ENCODE measurements around the gene CAMK1D. TPM values are rescaled to one million over a fixed set of nuclear protein-coding genes. Genes with fewer than 3 reads are reported as not detected.

The CAMK1D gene
- total and polyA plus RNA-seq, 2 of the 4 experiments (the other 2 are of a cell fraction) = 5.0 to 5.3 TPM

DNA sequence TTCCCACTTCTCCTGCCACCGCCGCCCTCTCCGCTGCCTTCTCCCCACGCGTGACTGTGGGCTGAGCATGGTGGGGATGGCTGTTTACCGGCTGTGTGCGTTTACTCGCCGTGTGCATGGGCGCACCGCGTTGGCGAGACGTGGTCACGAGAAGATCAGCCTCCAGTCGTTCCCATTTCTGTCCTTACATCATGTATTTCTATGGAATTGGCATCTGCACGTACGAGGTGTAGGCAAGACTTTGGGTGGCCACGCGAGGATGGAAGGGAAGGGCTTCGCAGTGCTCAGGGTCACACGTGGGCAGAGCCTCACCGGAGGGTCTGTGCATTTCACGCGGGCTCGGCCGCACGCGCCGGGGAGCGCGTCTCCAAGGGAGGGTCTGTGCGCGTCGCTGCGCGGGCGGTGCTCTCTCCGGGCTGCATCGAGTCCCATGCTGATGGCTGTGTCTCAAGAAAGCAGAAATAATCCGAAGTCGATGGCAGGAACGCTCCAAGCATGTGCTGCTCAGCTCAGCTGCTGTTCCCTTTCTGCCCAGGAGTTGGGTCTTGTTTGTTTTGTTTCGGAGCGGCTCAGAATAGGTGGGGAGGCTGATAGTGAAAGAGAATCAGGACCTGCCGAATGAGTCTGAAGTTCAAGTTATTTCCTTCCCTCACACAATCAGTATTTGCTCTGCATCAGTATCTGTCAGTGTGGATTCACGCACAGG, 973 bp downstream of the CAMK1D start:
- H4K8ac ChIP-seq (ENCODE audit: low read depth in 2 of 2, low read length in 2 of 2) = no peak overlapping the region
- DNase-seq (peak; percentile 45), ATAC-seq (ENCODE audit: low read depth) (peak; percentile 40)
- H3K9me1 ChIP-seq (ENCODE audit: insufficient read depth, low read length) = no peaks in the 10 kb centered on the region
- ChIA-PET POLR2A (ENCODE audit: unreplicated experiment) (no interaction called here), CTCF (interaction anchor here (0.6 kb wide), 1 partner anchor 44 kb away, joined by 4 read pairs; no protein-coding TSS in a partner anchor)
- H3K27me3 ChIP-seq (ENCODE audit: control insufficient read depth, insufficient read depth, low read length) = peaks cover 4% of the 10 kb centered on the region; the same call in 1 of the 2 replicates
- H3K4me1 ChIP-seq (ENCODE audit: control insufficient read depth, insufficient read depth, low read length) = no peaks in the 10 kb centered on the region
- peak overlapping the region; percentile 99 for H3K4me2 ChIP-seq (ENCODE audit: low read depth, low read length)
- H3K27ac ChIP-seq (ENCODE audit: insufficient read depth, low read length) = peak overlapping the region; percentile 25; the same call in 1 of the 2 replicates
- H2BK120ac ChIP-seq (ENCODE audit: low read depth, low read length) = no peak overlapping the region; the same call in 1 of the 2 replicates
- peak overlapping the region; percentile 88 for H2AFZ ChIP-seq (replicated peaks; ENCODE audit: low read length, poor library complexity)
- in situ Hi-C loops (cut with MboI; ENCODE audit: low sequenced_read_pairs) (no loop called here), dilution Hi-C loops (cut with HindIII; ENCODE audit: low sequenced_read_pairs, unreplicated experiment) (no loop called here), intact Hi-C loops (cut with micrococcal nuclease) (no loop called here)
- peak overlapping the region; percentile 49 for H3K9ac ChIP-seq (ENCODE audit: low read depth, low read length)
- H3K23ac ChIP-seq (ENCODE audit: low read depth, low read length) = peak overlapping the region; percentile 86
- no peaks in the 10 kb centered on the region for H3K9me3 ChIP-seq (ENCODE audit: control insufficient read depth, insufficient read depth, low read length)
- H4K5ac ChIP-seq (ENCODE audit: low read depth, low read length) = no peak overlapping the region
- no TSS peak for BruUV-seq (replicated peaks)
- peak overlapping the region; percentile 83 for H2AK9ac ChIP-seq (replicated peaks; ENCODE audit: low read depth, low read length, poor library complexity)
- H3K4ac ChIP-seq (ENCODE audit: low read depth, low read length) = peak overlapping the region; percentile 37; the same call in 1 of the 2 replicates
- H3K56ac ChIP-seq (ENCODE audit: extremely low read depth, insufficient read depth, low read length) = no peak overlapping the region
- no peak overlapping the region for H2BK20ac ChIP-seq (ENCODE audit: low read depth, low read length)
- H4K20me1 ChIP-seq (ENCODE audit: insufficient read depth, low read length) = no peaks in the 10 kb centered on the region
- H2BK15ac ChIP-seq (ENCODE audit: low read depth, low read length) = no peak overlapping the region
- 0 out of 2 replicates have a peak overlapping the region, but pooled peaks have one; percentile 1 for H3K18ac ChIP-seq (ENCODE audit: low read depth, low read length)
- 2% methylated on average over 18 of the region's 47 CpGs; no CpG with 5 or more reads in 1 of the 2 experiments for WGBS, 2 experiments (ENCODE audit: extremely low coverage in 2 of 2, insufficient read length in 1 of 2)
- H3K14ac ChIP-seq (replicated peaks; ENCODE audit: low read depth, low read length) = 0 out of 2 replicates have a peak overlapping the region, but pooled peaks have one; percentile 40
- no peaks in the 10 kb centered on the region; a peak in 1 of 4 replicates for H3K79me1 ChIP-seq (ENCODE audit: low read depth in 1 of 2, low read length in 2 of 2)
- H3K4me3 ChIP-seq (ENCODE audit: insufficient read depth, low read depth, low read length) = peak overlapping the region; percentile 84
- no peaks in the 10 kb centered on the region for H3K36me3 ChIP-seq (ENCODE audit: control insufficient read depth, insufficient read depth, low read length)
- no peak overlapping the region for H2BK5ac ChIP-seq (ENCODE audit: low read depth, low read length, poor library complexity, severe bottlenecking)
- no peak overlapping the region for H4K91ac ChIP-seq (ENCODE audit: insufficient read depth, low read depth, low read length)
- H2AK5ac ChIP-seq (ENCODE audit: low read depth, low read length) = 0 out of 2 replicates have a peak overlapping the region, but pooled peaks have one; percentile 0
- no peak for TF ChIP-seq MAFK (IDR thresholded peaks at IDR 0.05; ENCODE audit: low read depth, low read length)
- TF ChIP-seq CEBPB (IDR thresholded peaks at IDR 0.05; ENCODE audit: low read depth, low read length) = no peak
- peak; percentile 29 for TF ChIP-seq RAD21 (IDR thresholded peaks at IDR 0.05; ENCODE audit: low read length)
- TF ChIP-seq RFX5 (IDR thresholded peaks at IDR 0.05; ENCODE audit: low read depth, low read length) = no peak
- TF ChIP-seq MXI1 (IDR thresholded peaks at IDR 0.05; ENCODE audit: borderline replicate concordance, low read depth, low read length) = no peak
- TF ChIP-seq, protein P1, sequence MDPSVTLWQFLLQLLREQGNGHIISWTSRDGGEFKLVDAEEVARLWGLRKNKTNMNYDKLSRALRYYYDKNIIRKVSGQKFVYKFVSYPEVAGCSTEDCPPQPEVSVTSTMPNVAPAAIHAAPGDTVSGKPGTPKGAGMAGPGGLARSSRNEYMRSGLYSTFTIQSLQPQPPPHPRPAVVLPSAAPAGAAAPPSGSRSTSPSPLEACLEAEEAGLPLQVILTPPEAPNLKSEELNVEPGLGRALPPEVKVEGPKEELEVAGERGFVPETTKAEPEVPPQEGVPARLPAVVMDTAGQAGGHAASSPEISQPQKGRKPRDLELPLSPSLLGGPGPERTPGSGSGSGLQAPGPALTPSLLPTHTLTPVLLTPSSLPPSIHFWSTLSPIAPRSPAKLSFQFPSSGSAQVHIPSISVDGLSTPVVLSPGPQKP (IDR thresholded peaks at IDR 0.05; ENCODE audit: borderline replicate concordance, low read depth, low read length) = no peak
- TF ChIP-seq BHLHE40 (IDR thresholded peaks at IDR 0.05; ENCODE audit: low read depth, low read length) = peak; percentile 28; the same call in 1 of the 2 replicates
- no peak for TF ChIP-seq POLR2A (IDR thresholded peaks at IDR 0.05; ENCODE audit: low read depth, low read length)
- TF ChIP-seq RCOR1 (IDR thresholded peaks at IDR 0.05; ENCODE audit: insufficient replicate concordance, low read length) = no peak
- TF ChIP-seq, protein P2, sequence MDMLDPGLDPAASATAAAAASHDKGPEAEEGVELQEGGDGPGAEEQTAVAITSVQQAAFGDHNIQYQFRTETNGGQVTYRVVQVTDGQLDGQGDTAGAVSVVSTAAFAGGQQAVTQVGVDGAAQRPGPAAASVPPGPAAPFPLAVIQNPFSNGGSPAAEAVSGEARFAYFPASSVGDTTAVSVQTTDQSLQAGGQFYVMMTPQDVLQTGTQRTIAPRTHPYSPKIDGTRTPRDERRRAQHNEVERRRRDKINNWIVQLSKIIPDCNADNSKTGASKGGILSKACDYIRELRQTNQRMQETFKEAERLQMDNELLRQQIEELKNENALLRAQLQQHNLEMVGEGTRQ (IDR thresholded peaks at IDR 0.05; ENCODE audit: low read depth, low read length) = no peak
- TF ChIP-seq MAZ (IDR thresholded peaks at IDR 0.05; ENCODE audit: borderline replicate concordance, low read depth, low read length) = no peak
- TF ChIP-seq, protein P3, sequence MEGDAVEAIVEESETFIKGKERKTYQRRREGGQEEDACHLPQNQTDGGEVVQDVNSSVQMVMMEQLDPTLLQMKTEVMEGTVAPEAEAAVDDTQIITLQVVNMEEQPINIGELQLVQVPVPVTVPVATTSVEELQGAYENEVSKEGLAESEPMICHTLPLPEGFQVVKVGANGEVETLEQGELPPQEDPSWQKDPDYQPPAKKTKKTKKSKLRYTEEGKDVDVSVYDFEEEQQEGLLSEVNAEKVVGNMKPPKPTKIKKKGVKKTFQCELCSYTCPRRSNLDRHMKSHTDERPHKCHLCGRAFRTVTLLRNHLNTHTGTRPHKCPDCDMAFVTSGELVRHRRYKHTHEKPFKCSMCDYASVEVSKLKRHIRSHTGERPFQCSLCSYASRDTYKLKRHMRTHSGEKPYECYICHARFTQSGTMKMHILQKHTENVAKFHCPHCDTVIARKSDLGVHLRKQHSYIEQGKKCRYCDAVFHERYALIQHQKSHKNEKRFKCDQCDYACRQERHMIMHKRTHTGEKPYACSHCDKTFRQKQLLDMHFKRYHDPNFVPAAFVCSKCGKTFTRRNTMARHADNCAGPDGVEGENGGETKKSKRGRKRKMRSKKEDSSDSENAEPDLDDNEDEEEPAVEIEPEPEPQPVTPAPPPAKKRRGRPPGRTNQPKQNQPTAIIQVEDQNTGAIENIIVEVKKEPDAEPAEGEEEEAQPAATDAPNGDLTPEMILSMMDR (conservative IDR thresholded peaks at IDR 0.05; ENCODE audit: low read depth, low read length) = no peak
- no peak for TF ChIP-seq NFE2L2 (IDR thresholded peaks at IDR 0.05; ENCODE audit: low read depth, low read length)
- TF ChIP-seq SMC3 (IDR thresholded peaks at IDR 0.05; ENCODE audit: low read depth, low read length) = no peak

All from IMR-90 (cell line).